ENCODE measurements around the gene BNC2.

- TF ChIP-seq, protein P1, sequence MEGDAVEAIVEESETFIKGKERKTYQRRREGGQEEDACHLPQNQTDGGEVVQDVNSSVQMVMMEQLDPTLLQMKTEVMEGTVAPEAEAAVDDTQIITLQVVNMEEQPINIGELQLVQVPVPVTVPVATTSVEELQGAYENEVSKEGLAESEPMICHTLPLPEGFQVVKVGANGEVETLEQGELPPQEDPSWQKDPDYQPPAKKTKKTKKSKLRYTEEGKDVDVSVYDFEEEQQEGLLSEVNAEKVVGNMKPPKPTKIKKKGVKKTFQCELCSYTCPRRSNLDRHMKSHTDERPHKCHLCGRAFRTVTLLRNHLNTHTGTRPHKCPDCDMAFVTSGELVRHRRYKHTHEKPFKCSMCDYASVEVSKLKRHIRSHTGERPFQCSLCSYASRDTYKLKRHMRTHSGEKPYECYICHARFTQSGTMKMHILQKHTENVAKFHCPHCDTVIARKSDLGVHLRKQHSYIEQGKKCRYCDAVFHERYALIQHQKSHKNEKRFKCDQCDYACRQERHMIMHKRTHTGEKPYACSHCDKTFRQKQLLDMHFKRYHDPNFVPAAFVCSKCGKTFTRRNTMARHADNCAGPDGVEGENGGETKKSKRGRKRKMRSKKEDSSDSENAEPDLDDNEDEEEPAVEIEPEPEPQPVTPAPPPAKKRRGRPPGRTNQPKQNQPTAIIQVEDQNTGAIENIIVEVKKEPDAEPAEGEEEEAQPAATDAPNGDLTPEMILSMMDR (IDR thresholded peaks at IDR 0.05; ENCODE audit: poor library complexity) = no peak
- TF ChIP-seq EZH2 (IDR thresholded peaks at IDR 0.05; ENCODE audit: borderline replicate concordance) (no peak), EZH2phosphoT487 (IDR thresholded peaks at IDR 0.05; ENCODE audit: low read depth, severe bottlenecking, unreplicated experiment) (no peak)
Measured at GRCh38 chr9:16830806-16831205, 39.7 kb downstream of the BNC2 start.
